HG02588 (cell line): ENCODE measurements around the gene PAGE3.

Source experiments
- ATAC-seq: cut with Tn5 transposase; IDR thresholded peaks from one replicate; pipeline ENCODE4 v1.9.1; 2021; ENCODE audit warnings: mild to moderate bottlenecking, moderate library complexity; ENCODE audit not compliant: unreplicated experiment

Gene PAGE3, protein sequence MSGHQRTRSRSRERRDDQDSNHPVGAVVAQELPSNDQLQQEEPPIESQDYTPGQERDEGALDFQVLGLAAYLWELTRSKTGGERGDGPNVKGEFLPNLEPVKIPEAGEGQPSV

DNA sequence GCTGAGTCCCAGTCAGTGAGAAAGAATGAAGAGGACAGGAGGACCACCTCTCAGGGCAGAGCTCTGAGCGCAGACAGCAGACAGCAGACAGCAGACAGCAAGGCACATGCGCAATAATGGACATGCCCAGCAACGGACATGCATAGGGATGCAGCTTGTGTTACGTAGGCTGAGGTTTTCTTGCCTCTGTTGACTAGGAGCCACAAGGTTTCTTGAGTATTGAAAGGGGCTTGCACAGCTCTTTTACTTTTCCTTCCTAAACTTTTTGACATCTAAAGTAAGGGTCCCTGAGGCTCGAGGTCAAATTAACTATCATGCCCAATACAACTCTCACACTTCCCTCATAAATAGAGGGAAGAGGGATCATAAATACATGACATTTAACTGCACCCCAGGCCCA is at the start of gene PAGE3:
TSS of gene PAGE3 (minus strand) at position 101 of the 400 bp plus-strand sequence. CDS start 1,013 bp downstream, outside the sequence.
- no peak for ATAC-seq

DNA sequence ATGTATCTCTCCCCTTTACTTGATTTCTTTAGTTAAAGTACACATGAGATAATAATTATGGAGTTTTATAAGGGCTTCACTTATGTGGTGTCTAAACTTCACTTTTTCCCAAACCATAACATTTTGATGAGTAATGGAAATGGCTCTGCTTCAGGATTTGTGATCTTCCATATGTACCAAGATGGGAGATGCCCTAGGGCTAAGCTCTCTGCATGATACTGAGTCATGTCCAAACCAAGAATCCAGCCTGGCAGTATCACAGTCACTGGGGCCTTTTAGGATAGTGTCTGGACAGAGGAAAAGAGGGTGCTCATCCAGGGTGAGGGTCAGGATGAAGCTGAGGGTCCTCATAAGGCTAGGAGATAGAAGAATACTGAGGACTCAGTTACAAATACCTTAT is 47.9 kb upstream of the PAGE3 start:
- ATAC-seq, result no peak

DNA sequence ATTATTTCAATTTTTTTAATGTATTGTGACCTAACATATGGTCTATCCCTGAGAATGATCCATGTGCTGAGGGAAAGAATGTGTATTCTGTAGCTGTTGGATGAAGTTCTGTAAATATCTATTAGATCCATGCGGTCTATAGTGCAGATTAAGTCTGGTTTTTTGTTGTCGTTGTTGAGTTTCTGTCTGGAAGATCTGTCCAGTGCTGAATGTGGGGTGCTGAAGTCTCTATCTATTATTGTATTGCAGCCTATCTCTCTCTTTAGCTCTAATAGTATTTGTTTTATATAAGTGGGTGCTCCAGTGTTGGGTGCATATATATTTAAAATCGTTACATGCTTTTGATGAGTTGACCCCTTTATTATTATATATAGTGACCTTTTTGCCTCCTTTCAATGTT is 26.2 kb upstream of the PAGE3 start:
- no peak for ATAC-seq

DNA sequence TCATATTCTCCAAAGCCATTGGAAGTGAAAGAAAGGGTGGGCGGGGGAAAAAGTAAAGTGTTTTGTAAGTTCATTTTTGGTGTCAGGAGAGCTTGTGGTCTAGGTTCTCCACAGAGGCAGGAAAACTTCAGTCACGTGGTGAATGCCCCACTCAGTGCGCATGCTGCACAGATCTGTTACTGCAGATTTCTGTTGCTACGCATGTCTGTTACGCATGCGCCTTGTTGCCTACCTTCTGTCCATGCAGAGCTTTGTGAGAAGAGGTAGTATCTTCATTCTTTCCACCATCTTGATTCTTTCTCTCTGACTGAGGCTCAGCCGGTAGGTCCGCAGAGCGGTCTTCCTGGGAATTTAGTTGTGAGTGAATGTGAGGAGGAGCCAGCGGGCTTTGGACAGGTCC is 15.1 kb upstream of the PAGE3 start:
- ATAC-seq, result no peak

DNA sequence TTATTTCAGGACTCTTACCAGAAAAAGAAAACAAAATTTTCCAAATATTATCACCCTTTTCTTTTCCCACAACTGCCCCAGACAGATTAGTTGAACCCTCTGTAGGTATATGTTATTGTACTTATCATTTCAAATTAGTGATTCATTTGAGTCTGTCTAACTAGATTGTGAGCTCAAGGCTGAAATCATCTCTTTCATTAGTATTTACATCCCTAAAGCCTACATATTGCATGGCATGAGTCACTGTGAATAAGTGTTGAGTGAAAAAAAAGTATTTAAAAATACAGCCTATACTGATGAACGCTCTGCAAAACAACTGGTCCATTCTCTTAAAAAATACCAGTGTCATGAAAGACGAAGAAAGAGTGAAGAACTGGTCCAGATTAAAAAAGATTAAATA is 3.9 kb downstream of the PAGE3 start:
- no peak for ATAC-seq

DNA sequence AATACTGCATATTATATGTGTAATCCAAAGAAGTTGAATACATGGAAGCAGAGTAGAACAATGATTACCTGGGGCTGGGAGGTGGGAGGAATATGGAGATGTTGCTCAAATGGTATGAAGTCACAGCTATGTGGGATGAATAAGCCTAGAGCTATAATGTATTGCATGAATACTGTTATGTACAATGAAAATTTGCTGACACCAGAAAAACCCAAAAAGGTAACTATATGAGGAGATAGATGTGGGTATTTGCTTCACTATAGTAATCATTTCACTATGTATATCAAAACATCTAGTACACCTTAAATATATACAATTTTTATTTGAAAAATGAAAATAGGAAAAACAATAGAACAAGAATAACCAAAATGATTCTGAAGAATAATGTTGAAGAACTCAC is 11.2 kb downstream of the PAGE3 start:
- ATAC-seq, result no peak

DNA sequence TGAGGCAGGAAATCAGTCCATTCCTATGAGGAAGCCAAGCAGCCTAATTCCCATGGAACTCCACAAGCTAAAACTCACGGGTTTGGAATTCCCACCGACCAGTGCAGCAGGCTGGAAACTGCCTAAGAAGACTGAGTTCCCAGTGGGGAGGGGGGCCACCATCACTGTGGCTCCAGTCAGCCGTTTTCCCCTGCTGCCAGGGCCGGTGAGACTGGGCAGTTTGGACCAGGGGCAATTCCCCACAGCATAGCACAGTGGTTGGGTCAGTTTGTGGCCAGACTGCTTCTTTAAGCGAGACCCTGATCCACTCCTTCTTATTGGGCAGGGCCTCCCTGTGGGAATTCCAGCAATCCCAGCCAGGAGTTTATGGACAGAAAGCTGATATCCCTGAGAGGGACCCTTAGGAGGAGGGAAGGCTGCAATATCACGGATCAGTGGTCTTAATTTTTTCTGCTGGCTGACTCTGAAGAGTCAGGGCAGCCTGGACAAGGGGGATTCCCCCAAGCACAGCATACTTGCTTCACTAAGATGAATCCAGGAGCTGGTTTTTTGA is 23.9 kb downstream of the PAGE3 start:
- no peak for ATAC-seq

DNA sequence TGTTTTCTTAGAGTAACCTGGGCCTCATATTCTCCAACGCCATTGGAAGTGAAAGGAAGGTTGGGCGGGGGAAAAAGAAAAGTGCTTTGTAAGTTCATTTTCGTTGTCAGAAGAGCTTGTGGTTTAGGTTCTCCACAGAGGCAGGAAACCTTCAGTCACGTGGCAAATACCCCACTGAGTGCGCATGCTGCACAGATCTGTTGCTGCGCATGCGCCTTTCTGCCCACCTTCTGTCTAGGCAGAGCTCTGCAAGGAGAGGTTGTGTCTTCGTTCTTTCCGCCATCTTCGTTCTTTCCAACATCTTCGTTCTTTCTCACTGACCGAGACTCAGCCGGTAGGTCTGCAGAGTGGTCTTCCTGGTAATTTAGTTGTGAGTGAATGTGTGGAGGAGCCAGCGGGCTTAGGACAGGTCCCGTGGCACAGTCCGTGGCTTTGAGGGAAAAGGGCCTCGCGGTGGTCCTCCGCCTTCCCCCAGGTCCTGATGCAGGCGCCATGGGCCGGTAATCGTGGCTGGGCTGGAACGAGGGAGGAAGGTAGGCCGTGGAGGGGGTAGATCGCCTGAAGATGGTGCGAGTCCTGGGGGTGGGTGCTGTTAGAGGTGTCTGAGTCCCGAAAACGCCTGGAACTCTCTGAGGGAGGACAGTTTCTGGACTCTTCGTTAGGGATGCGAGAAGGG is 44.5 kb downstream of the PAGE3 start, which contains the start of gene PAGE5:
TSS of gene PAGE5 (plus strand) at position 228 of the 676 bp plus-strand sequence. CDS start 1,037 bp downstream, outside the sequence.
- no peak for ATAC-seq

DNA sequence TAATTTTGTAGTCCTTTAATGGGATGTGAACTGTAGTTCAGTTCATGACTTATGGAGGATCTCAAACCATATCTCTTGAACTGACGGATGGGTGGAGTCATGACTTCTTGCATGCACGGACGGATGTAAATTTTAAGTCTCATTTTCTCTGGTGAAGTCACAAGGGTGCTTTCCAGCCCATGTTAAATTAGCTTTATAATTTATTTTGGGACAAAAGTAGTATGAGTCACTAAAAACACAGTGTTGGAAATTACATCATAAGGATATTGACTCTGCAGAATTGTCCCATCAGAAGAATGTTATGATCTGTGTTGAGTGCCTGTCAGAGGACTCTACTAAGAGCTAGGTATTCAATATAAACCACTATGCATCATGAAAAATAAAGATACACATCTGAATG is 51.3 kb downstream of the PAGE3 start:
- ATAC-seq, result no peak

DNA sequence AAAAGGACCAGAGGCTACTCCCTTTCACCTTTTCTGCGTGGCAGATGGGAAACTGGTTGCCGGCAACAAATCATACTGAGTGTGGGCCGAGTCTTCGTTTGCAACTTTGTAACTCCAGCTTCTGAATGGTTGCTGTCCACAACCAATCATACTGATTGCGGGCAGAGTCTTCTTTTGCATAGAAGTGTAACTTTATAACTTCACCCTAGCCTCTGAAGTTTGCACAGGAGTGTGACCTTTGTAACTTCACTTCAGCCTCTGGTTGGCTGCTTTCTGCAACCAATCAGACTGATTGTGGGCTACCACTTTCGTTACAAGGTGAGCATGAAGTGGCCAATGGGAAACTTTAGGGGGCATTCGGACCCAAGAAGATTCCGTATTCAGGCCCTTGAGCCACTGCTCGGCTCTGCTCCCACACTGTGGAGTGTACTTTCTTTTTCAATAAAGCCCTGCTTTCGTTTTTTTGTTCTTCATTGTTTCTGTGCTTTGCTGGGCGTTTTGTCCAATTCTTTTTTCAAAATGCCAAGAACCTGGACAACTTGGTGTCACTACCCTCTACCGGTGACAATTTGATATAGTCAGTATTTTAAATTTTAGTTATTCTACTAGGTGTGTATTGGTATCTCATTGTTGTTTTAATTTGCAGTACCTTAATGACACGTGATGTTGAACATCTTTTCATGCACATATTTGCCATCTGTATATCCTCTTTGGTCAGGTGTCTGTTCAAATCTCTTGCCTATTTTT is 53.6 kb downstream of the PAGE3 start:
- ATAC-seq, result no peak
